Ishikawa (cell line): ENCODE data around the gene HCFC1R1.

ENCODE experiments used
- EP300 ChIP-seq: IDR thresholded peaks from 2 replicates; pipeline ENCODE4 v1.6.1; 2012; ENCODE audit warnings: borderline replicate concordance
- NFIC ChIP-seq: IDR thresholded peaks from 2 replicates; pipeline ENCODE4 v1.6.1; 2012
- RAD21 ChIP-seq: IDR thresholded peaks from 2 replicates; pipeline ENCODE4 v1.6.1; 2012; ENCODE audit warnings: low read depth
- TAF1 ChIP-seq: IDR thresholded peaks from 2 replicates; pipeline ENCODE4 v1.6.1; 2012; ENCODE audit warnings: low read depth, mild to moderate bottlenecking
- TCF12 ChIP-seq: IDR thresholded peaks from 2 replicates; pipeline ENCODE4 v1.6.1; 2012; ENCODE audit warnings: low read depth
- YY1 ChIP-seq: IDR thresholded peaks from 2 replicates; pipeline ENCODE4 v1.6.1; 2012; ENCODE audit warnings: low read depth
- TF ChIP-seq, protein P1 (sequence below): IDR thresholded peaks from 2 replicates; pipeline ENCODE4 v1.6.1; 2012
- TF ChIP-seq, protein P2 (sequence below): IDR thresholded peaks from 2 replicates; pipeline ENCODE4 v1.6.1; 2012; ENCODE audit warnings: low read depth, mild to moderate bottlenecking

DNA sequence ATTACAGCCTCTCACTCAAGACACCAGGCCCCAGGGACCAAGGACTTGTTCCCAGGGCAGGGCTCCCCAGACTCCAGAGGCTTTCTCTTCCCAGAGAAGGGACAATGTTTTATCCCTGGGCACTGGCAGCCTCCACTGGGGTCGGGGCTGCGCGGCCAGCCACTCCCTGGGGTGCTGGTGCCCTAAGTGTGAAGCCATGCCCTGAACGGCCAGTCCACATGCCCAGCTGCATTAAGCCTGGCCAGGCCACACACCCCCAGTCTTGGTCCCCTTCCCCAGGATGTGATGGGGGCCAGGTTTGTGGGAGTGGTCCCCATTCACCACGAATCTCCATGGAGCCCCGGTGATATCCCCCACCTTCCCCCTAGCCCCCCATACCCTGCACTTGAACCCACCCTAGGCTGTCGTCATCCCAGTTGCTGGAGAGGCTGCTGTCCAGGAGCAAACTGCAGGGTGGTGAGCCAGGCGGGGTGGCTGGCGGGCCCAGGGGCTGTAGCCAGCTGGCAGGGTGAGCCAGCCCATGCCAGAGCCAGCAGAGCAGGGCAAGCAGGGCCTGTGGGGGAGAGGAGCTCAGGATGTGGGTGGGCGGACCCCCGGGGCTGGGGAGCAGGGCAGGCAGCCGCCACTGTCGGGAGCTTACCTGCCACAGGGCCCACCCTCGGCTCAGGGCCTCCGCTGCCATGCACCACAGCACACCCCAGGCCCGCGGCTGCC is 50.0 kb downstream of the HCFC1R1 start:
- no peak for TF ChIP-seq EP300
- TF ChIP-seq, protein P1, sequence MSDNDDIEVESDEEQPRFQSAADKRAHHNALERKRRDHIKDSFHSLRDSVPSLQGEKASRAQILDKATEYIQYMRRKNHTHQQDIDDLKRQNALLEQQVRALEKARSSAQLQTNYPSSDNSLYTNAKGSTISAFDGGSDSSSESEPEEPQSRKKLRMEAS, result no peak
- no peak for TF ChIP-seq NFIC
- TF ChIP-seq TCF12, result no peak
- no peak for TF ChIP-seq RAD21
- TF ChIP-seq TAF1, result no peak
- TF ChIP-seq YY1, result no peak
- TF ChIP-seq, protein P2, sequence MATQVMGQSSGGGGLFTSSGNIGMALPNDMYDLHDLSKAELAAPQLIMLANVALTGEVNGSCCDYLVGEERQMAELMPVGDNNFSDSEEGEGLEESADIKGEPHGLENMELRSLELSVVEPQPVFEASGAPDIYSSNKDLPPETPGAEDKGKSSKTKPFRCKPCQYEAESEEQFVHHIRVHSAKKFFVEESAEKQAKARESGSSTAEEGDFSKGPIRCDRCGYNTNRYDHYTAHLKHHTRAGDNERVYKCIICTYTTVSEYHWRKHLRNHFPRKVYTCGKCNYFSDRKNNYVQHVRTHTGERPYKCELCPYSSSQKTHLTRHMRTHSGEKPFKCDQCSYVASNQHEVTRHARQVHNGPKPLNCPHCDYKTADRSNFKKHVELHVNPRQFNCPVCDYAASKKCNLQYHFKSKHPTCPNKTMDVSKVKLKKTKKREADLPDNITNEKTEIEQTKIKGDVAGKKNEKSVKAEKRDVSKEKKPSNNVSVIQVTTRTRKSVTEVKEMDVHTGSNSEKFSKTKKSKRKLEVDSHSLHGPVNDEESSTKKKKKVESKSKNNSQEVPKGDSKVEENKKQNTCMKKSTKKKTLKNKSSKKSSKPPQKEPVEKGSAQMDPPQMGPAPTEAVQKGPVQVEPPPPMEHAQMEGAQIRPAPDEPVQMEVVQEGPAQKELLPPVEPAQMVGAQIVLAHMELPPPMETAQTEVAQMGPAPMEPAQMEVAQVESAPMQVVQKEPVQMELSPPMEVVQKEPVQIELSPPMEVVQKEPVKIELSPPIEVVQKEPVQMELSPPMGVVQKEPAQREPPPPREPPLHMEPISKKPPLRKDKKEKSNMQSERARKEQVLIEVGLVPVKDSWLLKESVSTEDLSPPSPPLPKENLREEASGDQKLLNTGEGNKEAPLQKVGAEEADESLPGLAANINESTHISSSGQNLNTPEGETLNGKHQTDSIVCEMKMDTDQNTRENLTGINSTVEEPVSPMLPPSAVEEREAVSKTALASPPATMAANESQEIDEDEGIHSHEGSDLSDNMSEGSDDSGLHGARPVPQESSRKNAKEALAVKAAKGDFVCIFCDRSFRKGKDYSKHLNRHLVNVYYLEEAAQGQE, result no peak
